SH-SY5Y (cell line): Measurements from ENCODE around the gene TOP3A.

ENCODE experiments used
- GATA2 ChIP-seq: IDR thresholded peaks from 2 replicates; pipeline ENCODE4 v1.6.1; 2011; ENCODE audit warnings: mild to moderate bottlenecking, low read depth, low read length
- GATA3 ChIP-seq: IDR thresholded peaks from 2 replicates; pipeline ENCODE4 v1.6.1; 2011; ENCODE audit warnings: low read depth, mild to moderate bottlenecking, low read length, moderate library complexity

Gene TOP3A

GRCh38 chr17:18226284-18226945 lies 88.4 kb downstream of the TOP3A start:
- TF ChIP-seq GATA3 (no peak), GATA2 (no peak)

DNA sequence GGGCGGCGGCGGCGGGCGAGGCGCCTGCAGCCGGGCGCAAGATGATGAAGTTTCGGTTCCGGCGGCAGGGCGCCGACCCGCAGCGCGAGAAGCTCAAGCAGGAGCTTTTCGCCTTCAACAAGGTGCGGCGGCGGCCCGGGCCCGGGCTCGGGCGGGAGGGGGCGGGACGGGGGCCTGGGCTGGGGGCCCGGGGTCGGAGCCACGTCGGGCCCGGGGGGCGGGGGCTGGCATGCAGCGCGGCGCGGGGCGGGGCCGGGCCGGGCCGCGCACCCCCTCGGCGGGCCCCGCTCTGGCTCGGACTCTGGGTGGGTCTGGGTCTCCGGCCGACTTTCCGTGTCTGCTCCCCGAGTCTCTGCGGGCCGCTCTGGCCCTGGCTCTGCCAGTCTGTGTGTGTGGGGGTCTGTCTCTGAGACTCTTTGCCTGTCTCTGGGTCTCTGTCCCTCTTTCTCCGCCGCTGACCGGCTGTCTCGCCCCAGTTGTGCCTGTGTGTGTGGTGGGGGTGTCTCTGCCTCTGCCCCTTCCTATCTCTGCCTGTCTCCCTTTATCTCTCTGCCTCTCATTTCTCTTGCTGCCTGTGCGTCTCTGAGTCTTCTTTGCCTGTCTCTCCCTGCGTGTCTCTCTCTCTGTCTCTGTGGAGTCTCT lies 89.0 kb downstream of the TOP3A start:
- no peak for TF ChIP-seq GATA3
- no peak for TF ChIP-seq GATA2

GRCh38 chr17:18225121-18225641 lies 89.6 kb downstream of the TOP3A start, which contains the start of gene LLGL1:
LLGL1 (plus strand) TSS chr17:18225635; CDS start chr17:18225683, 48 bp downstream.
- TF ChIP-seq GATA2 (no peak), GATA3 (no peak)

DNA sequence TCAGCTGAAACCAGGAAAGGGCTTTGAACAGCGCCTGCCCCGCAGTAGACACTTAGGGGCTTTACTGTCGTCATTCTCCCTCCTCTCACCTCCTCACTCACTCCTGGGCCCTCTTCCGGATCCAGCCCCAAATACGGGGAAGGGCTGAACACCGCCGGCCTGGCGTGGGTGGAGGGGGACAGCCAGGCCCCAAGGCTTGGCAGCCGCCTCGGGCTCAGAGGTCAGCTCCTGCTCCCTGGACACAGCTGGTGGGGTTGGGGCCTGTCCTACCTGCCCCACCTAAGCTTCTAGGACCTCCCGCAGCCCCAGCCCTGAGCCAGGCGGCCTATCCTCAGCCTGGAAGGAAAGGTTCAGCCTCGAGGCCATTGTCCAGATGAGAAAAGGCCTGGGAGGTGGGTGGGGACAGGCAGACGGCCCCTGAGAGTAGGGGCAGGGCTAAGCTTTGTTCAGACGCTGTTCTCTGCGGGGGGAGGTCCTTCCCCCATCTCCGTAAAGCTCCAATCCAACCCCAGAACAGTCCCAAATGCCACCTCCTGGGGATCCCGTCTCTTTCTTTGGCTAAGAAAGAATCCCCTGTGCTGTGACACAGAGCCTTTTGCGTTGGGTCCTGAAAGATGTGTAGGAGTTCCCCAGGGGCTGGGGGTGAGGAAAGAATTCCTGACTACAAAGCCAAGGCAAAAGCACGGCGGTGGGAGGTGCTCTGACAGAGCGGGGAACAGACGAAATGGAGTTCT lies 90.2 kb downstream of the TOP3A start:
- TF ChIP-seq GATA2, result no peak
- no peak for TF ChIP-seq GATA3

DNA sequence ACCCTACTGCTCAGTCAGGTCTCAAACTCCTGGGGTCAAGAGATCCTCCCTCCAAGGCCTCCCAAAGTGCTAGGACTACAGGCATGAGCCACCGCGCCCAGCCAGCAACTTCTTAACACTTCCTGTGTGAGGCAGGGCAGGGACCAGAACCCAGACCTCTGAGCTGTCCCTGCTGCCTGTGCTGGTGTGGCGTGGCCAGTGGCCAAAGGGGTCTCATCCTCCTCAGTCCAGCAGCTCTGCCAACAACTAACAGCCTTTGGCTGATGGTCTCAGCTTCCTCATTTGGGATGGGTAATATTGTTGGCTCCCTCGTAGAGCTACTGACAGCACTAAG lies 90.8 kb downstream of the TOP3A start:
- TF ChIP-seq GATA3 (no peak), GATA2 (no peak)
